PC-3 (cell line): ENCODE measurements around the gene RBM10. TPM values are rescaled to one million over a fixed set of nuclear protein-coding genes. Genes with fewer than 3 reads are reported as not detected.

Source experiments
- ATAC-seq: fragments of 200-7000 bp; cut with Tn5 transposase; 2 replicates; pipeline ENCODE4 v1.9.1; 2020; ENCODE audit warnings: mild to moderate bottlenecking, moderate library complexity
- BruUV-seq: library from RNA; stranded (reverse); fragments of 400-500 nt; replicated peaks from 2 replicates; lab custom pipeline; 2021; lab: Mats Ljungman, UMichigan
- CTCF ChIA-PET: fragments of 300-600 bp; sonication (Branson Sonifier 250); formaldehyde crosslinking; loops from one replicate; lab custom pipeline; 2022; ENCODE audit warnings: antibody characterized with exemption; lab: Charles Lee
- POLR2A ChIA-PET: fragments of 300-600 bp; sonication (Branson Sonifier 250); formaldehyde crosslinking; loops from one replicate; lab custom pipeline; 2022; ENCODE audit warnings: antibody characterized with exemption; ENCODE audit not compliant: unreplicated experiment; lab: Charles Lee
- DNase-seq: peaks from one replicate; pipeline ENCODE4 v3.0.0-alpha.2; 2015
- H2AFZ ChIP-seq: fragments of 300-600 bp; sonication (generic); 2 replicates; pipeline ENCODE4 v1.6.0; 2016; ENCODE audit warnings: antibody characterized with exemption, low read length
- H3F3A ChIP-seq: fragments of 300-600 bp; sonication (generic); one replicate; pipeline ENCODE4 v1.6.0; 2017; ENCODE audit warnings: antibody characterized with exemption, low read length, control low read depth, mild to moderate bottlenecking; ENCODE audit not compliant: unreplicated experiment
- H3K27ac ChIP-seq: fragments of 300-600 bp; sonication (generic); 2 replicates; pipeline ENCODE4 v1.5.1; 2016; ENCODE audit warnings: mild to moderate bottlenecking, low read length
- H3K27me3 ChIP-seq: fragments of 300-600 bp; sonication (generic); 2 replicates; pipeline ENCODE4 v1.6.1; 2016; ENCODE audit warnings: low read length, mixed read lengths
- H3K36me3 ChIP-seq: fragments of 300-600 bp; sonication (generic); 2 replicates; pipeline ENCODE4 v1.6.1; 2016; ENCODE audit warnings: low read depth, mixed run types, low read length, mixed read lengths
- H3K4me1 ChIP-seq: fragments of 300-600 bp; sonication (generic); 2 replicates; pipeline ENCODE4 v1.5.1; 2016; ENCODE audit warnings: low read length; ENCODE audit not compliant: insufficient read depth
- H3K4me2 ChIP-seq: fragments of 300-600 bp; sonication (generic); 2 replicates; pipeline ENCODE4 v1.6.0; 2016; ENCODE audit warnings: low read length
- H3K4me3 ChIP-seq: fragments of 300-600 bp; sonication (generic); 2 replicates; pipeline ENCODE4 v1.5.1; 2016; ENCODE audit warnings: mild to moderate bottlenecking, low read length, mixed read lengths
- H3K79me2 ChIP-seq: fragments of 300-600 bp; sonication (generic); 2 replicates; pipeline ENCODE4 v1.6.1; 2017; ENCODE audit warnings: low read length, mixed read lengths
- H3K9ac ChIP-seq: fragments of 300-600 bp; sonication (generic); 2 replicates; pipeline ENCODE4 v1.6.0; 2016; ENCODE audit warnings: mild to moderate bottlenecking, low read length
- H3K9me2 ChIP-seq: fragments of 300-600 bp; sonication (generic); replicated peaks from 2 replicates; pipeline ENCODE4 v1.6.1; 2016; ENCODE audit warnings: mixed run types, low read length, mixed read lengths
- H3K9me3 ChIP-seq: fragments of 300-600 bp; sonication (generic); 2 replicates; pipeline ENCODE4 v1.6.1; 2016; ENCODE audit warnings: low read length, mixed read lengths
- H4K20me1 ChIP-seq: fragments of 300-600 bp; sonication (generic); 2 replicates; pipeline ENCODE4 v1.6.1; 2016; ENCODE audit warnings: low read length, mixed read lengths
- CTCF ChIP-seq: fragments of 300-600 bp; sonication (generic); conservative IDR thresholded peaks from 2 replicates; pipeline ENCODE4 v1.5.1; 2017; ENCODE audit warnings: antibody characterized with exemption, low read depth, mild to moderate bottlenecking, low read length
- EZH2 ChIP-seq: fragments of 300-600 bp; sonication (generic); IDR thresholded peaks from one replicate; pipeline ENCODE4 v1.6.1; 2017; ENCODE audit warnings: antibody characterized with exemption, mild to moderate bottlenecking, low read length; ENCODE audit not compliant: unreplicated experiment
- EZH2phosphoT487 ChIP-seq: fragments of 300-600 bp; sonication (generic); IDR thresholded peaks from 2 replicates; pipeline ENCODE4 v1.6.1; 2018; ENCODE audit warnings: mild to moderate bottlenecking, antibody characterized with exemption, low read length, borderline replicate concordance
- intact Hi-C: fragments of 100-400 bp; cut with micrococcal nuclease; formaldehyde crosslinking; loops from 2 replicates; pipeline ENCODE4 v1.9.0; 2023
- total RNA-seq: library from RNA; depleted of rRNA; stranded (reverse); fragments of >200 nt; gene quantifications from 2 replicates; pipeline ENCODE4 v1.2.3, GENCODE V29; 2014

The RBM10 gene
- total RNA-seq, 1 experiment from 2014 or later, result 71.5 TPM

DNA sequence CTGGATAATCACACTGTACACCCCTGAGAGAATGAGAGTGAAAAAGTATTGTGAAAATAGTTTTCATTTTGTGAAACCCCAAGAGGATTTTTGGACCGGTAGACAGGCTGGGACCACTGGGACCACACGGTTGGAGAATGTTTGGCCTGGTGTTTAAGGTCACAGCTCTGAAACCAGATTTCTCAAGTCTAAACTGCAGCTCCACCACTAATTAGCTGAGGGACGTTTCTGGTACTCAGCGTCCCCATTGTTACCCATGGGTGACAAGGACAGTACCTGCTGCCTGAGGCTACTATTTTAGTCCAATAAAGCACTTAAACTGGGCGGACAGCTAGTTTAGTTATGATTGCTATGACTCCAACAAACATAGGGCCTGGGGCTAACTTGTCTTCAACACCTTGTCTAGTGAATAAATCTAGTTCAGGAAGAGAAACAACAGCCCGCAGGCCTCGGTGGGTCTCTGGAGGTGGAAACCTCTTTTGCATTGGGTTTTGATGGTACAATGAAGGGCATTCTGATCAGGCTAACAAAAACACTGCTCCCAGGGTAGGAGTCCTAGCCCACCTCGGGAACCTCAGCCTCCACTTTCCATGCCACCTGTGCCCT, 87.3 kb downstream of the RBM10 start:
- peak overlapping the region; percentile 95 for H3K4me2 ChIP-seq
- no peaks in the 10 kb centered on the region for H3K9me2 ChIP-seq
- no peak for DNase-seq
- peak overlapping the region; percentile 99 for H3K9ac ChIP-seq
- TSS peak; percentile 78 for BruUV-seq
- POLR2A ChIA-PET, result no interaction called here
- TF ChIP-seq EZH2, result no peak
- TF ChIP-seq CTCF, result no peak
- no peak for TF ChIP-seq EZH2phosphoT487
- no peaks in the 10 kb centered on the region for H4K20me1 ChIP-seq
- peak overlapping the region; percentile 77 for H3K4me3 ChIP-seq
- no peak for ATAC-seq
- H3K4me1 ChIP-seq, result peaks cover 9% of the 10 kb centered on the region
- no peaks in the 10 kb centered on the region for H3F3A ChIP-seq
- peaks cover 44% of the 10 kb centered on the region for H3K79me2 ChIP-seq
- intact Hi-C loops, result no loop called here
- peaks cover 15% of the 10 kb centered on the region for H3K36me3 ChIP-seq
- peak overlapping the region; percentile 98 for H3K27ac ChIP-seq
- H3K9me3 ChIP-seq, result no peaks in the 10 kb centered on the region
- H3K27me3 ChIP-seq, result no peaks in the 10 kb centered on the region
- peak overlapping the region; percentile 59; the same call in 1 of the 2 replicates for H2AFZ ChIP-seq
- CTCF ChIA-PET, result interaction anchor here (0.6 to 0.7 kb wide), 2 partner anchors 11 to 80 kb away, joined by 3 to 4 read pairs; no protein-coding TSS in a partner anchor

DNA sequence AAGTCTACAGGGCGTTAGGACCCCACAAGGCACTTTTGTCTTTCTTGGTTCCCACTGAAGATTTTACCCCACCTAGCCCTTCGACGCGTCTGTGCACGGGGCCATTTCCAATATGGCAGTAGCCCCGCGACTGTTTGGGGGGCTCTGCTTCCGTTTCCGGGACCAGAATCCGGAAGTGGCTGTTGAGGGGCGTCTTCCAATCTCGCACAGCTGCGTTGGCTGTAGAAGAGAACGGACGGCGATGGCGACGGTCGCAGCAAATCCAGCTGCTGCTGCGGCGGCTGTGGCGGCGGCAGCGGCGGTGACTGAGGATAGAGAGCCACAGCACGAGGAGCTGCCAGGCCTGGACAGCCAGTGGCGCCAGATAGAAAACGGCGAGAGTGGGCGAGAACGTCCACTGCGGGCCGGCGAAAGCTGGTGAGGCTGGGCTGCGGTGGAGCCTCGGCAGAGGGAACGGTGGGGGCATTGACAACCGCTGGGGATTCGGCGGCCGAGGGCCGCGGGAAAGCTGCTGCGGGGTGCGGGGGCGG, 87.8 kb downstream of the RBM10 start, which contains the start of gene USP11:
Gene USP11, plus strand, starts transcription at position 207 of the 530 bp plus-strand sequence. Its CDS starts 35 bp downstream, at position 242.
- Histone ChIP-seq H3K4me3 (peak within 1 kb of the TSS; percentile 77), H3K4me2 (peak within 1 kb of the TSS; percentile 95), H3K27me3 (no peaks in the 10 kb centered on the region), H3K4me1 (peaks cover 9% of the 10 kb centered on the region), H4K20me1 (no peaks in the 10 kb centered on the region), H3F3A (no peaks in the 10 kb centered on the region), H3K9ac (peak within 1 kb of the TSS; percentile 99), H2AFZ (peak within 1 kb of the TSS; percentile 59), H3K9me2 (no peaks in the 10 kb centered on the region), H3K79me2 (peaks cover 45% of the 10 kb centered on the region), H3K27ac (peak within 1 kb of the TSS; percentile 98), H3K9me3 (no peaks in the 10 kb centered on the region), H3K36me3 (peaks cover 11% of the 10 kb centered on the region)
- TF ChIP-seq CTCF (no peak), EZH2 (no peak), EZH2phosphoT487 (no peak)
- intact Hi-C loops, result loop anchor here (1.0 kb wide), 1 partner anchor 15 kb away; the partner anchor contains the start of gene CDK16
- ATAC-seq (peak; percentile 42), DNase-seq (peak; percentile 17)
- ChIA-PET CTCF (interaction anchor here (0.6 to 0.7 kb wide), 2 partner anchors 11 to 80 kb away, joined by 3 to 4 read pairs; no protein-coding TSS in a partner anchor), POLR2A (interaction anchor here (0.6 to 1.3 kb wide), 4 partner anchors 15 to 151 kb away, joined by 3 to 11 read pairs (median 8); no protein-coding TSS in a partner anchor)
- no TSS peak for BruUV-seq
